Fibroblast of the aortic adventitia (primary cell): Measurements from ENCODE around the gene PEX11B. TPM values are rescaled to one million over a fixed set of nuclear protein-coding genes. Genes with fewer than 3 reads are reported as not detected.

Experiments used
- DNase-seq: peaks from one replicate; pipeline ENCODE4 v3.0.0-alpha.2; 2010; ENCODE audit warnings: low read depth
- H3K4me3 ChIP-seq: 2 replicates; pipeline ENCODE4 v1.5.1; 2011; ENCODE audit warnings: low read depth, mild to moderate bottlenecking, control low read depth, low read length, moderate library complexity
- total RNA-seq: library from RNA; depleted of rRNA; stranded (reverse); fragments of >200 nt; gene quantifications from 2 replicates; pipeline ENCODE4 v1.2.3, GENCODE V29; 2012; ENCODE audit warnings: low replicate concordance
- TF ChIP-seq, protein P1 (sequence below): IDR thresholded peaks from 2 replicates; pipeline ENCODE4 v1.5.1; 2011; ENCODE audit warnings: mild to moderate bottlenecking, low read length, control low read depth, inconsistent platforms; ENCODE audit not compliant: insufficient read depth

PEX11B gene
- total RNA-seq, 1 donor: 26.8 TPM

DNA sequence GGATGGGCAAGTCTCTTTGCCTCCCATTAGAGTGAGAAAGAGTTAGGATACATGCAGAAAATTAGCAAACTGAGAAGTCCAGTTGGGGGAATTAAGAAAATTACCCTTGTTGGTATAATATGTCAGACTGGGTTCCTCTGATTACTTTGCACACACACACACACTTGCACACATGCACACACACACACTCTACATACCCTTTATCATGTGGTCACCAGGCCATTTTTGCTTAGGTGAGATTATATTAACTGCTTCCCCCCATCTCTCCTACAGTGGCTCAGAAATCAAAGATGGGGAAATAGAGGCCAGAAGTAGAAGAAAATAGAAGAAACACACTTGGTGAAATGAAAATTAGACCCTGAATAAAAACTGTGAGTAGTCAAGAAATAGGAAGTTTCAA, 40.2 kb upstream of the PEX11B start:
- no peak for DNase-seq
- TF ChIP-seq, protein P1, sequence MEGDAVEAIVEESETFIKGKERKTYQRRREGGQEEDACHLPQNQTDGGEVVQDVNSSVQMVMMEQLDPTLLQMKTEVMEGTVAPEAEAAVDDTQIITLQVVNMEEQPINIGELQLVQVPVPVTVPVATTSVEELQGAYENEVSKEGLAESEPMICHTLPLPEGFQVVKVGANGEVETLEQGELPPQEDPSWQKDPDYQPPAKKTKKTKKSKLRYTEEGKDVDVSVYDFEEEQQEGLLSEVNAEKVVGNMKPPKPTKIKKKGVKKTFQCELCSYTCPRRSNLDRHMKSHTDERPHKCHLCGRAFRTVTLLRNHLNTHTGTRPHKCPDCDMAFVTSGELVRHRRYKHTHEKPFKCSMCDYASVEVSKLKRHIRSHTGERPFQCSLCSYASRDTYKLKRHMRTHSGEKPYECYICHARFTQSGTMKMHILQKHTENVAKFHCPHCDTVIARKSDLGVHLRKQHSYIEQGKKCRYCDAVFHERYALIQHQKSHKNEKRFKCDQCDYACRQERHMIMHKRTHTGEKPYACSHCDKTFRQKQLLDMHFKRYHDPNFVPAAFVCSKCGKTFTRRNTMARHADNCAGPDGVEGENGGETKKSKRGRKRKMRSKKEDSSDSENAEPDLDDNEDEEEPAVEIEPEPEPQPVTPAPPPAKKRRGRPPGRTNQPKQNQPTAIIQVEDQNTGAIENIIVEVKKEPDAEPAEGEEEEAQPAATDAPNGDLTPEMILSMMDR: no peak
- no peak overlapping the region for H3K4me3 ChIP-seq

DNA sequence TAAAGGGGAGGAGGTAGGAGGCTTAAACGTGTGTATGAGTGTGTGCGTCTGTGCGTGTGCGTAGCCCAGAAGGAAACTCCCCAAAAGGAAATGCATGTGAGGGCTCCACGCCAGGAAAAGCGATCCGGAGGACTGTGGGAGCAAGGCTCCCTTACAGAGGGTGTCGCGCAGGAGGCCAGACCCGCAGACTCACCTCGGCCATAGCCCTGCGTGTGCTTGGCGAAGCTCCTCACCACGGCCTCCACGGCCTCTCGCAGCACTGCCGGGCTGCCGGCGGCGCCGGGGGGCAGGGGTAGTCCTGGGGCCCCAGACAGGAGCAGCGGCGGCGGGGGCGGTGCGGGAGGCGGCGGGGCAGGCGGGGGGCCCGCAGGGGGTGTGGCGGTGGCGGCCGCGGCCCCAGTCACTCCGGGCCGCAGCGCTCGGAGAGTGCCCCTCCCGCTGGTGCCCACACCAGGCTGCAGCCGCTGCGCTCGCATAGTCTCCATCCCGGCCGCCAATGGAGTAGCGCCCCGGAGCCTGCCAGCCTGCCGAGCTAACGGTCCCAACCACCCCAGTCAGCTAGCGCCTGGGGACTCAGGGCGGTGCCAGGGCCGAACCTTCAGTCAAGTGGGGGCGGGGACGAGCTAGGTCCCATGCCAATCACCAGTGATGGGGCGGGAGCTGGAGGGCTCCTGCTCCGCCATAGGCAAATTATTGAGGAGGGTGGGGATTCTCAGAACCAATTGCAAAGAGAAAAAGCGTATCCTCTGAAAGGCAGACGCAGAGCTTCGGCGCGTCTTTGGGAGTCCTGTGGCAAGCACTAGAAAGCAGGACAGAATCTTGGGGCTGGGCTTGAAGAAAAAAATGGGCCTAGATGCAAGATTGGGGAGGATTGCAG, 39.2 kb upstream of the PEX11B start, which contains the start of gene LIX1L:
TSS of gene LIX1L (minus strand) at position 575 of the 877 bp plus-strand sequence. CDS start at position 485, 90 bp downstream.
- DNase-seq: peak; percentile 97
- TF ChIP-seq, protein P1: no peak
- H3K4me3 ChIP-seq: peak within 1 kb of the TSS; percentile 82

DNA sequence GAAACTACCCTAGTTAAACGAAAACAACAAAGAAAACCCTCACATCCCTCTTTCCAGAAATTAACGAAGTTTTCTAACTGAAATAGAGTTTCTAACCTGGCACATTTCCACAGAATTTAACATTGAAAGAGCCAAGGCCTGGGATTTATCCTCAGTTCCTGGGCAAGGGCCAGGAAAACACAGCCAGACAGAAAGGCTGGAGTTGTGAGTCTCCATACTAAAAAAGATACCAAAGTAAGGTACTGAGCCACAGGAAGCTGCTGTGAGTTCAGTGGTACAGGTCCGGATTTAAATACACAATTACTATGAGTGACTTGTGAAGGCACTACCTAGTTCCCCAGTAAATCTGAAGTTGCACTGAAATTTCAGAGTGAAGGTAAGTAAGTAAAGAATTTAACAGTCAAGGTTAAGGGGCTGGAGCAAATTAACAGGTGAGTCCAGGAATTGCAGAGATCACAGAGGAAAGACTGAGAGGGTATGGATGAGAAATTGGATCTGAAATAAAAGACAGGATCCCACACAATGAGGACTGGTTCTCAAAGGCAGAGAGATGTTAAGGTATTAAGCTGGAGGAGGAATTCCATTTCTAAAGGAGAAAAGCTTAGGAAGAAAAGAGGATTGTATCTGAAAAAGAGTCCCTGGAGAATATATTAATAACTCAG, 38.4 kb upstream of the PEX11B start:
- DNase-seq: peak; percentile 87
- peak overlapping the region; percentile 82 for H3K4me3 ChIP-seq
- TF ChIP-seq, protein P1: no peak

DNA sequence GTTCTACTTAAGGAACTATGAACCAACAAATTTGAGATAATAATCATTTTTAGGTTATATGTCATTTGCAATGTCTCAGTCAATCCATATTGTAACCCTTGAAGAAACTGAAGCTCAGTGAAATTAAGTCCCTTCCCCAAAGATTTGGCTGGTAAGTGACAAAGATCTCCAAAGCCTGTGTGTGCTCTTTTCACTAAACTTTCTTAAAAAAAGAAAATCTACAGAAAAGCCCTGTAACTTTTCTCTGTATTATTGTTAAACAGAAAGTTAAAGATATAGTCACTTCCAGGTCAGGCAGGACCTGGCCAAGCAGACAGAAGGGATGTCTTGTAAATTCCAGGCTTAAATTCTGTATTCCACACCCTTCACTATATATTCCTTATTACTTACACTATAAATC, 37.8 kb upstream of the PEX11B start:
- peak overlapping the region; percentile 82 for H3K4me3 ChIP-seq
- no peak for DNase-seq
- TF ChIP-seq, protein P1: no peak

DNA sequence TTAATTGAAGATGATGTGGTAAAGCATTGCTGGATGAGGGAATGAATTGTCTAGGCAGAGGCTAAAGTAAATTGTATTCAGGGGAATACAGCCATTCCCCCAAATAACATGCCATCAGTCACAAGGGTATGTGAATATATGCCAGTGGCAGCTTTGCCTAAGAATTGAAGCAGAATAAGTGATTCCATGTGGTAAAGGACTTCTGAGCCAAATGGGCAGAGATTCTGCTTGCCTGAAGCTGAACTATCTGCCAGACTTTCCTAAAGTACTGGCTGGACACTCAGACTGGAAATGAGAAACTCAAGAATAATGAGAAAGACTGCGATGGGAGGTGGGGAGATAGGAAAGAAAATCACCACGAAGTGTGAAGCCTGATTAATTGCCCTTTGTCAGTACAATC, 36.9 kb upstream of the PEX11B start:
- DNase-seq: peak; percentile 76
- H3K4me3 ChIP-seq: peak overlapping the region; percentile 82
- TF ChIP-seq, protein P1: no peak

DNA sequence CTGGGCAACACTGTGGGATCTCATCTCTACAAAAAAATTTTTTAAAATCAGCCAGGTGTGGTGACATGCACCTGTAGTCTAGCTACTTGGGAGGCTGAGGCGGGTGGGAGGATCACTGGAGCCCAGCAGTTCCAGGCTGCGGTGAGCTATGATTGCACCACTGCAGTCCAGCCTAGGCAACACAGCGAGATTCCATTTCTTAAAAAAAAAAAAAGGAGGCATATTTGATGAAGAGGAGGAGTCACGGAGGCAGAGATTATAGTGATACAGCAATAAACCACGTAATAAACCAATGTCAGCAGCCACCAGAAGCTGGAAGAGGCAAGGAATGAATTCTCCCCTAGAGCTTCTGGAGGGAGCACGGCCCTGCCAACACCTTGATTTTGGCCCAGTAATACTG, 35.3 kb upstream of the PEX11B start:
- TF ChIP-seq, protein P1: no peak
- DNase-seq: peak; percentile 7
- no peak overlapping the region for H3K4me3 ChIP-seq
